Thoracic aorta (tissue), 2 donors: Measurements from ENCODE around the gene CRB3. TPM values are rescaled to one million over a fixed set of nuclear protein-coding genes. Genes with fewer than 3 reads are reported as not detected.

Experiments
- ATAC-seq: fragments of 150-250 bp; one replicate; pipeline ENCODE4 v1.8.0; 2017; ENCODE audit warnings: low read depth; ENCODE audit not compliant: insufficient number of reproducible peaks, low FRiP score
- DNase-seq: peaks from one replicate; pipeline ENCODE4 v3.0.0-alpha.2; 2020; ENCODE audit warnings: low spot score
- H3K27ac ChIP-seq, 2 donors: fragments of 200-600 bp; sonication (generic); 1 replicate in 1 of 2; 2 replicates in 1 of 2; pipeline ENCODE4 v1.5.1; 2016; ENCODE audit warnings: mild to moderate bottlenecking in 2 of 2, moderate library complexity in 2 of 2
- H3K27me3 ChIP-seq: fragments of 200-600 bp; sonication (generic); replicated peaks from 2 replicates; pipeline ENCODE4 v1.6.0; 2016; ENCODE audit warnings: mild to moderate bottlenecking; ENCODE audit not compliant: insufficient read depth
- H3K36me3 ChIP-seq: fragments of 200-600 bp; sonication (generic); one replicate; pipeline ENCODE4 v1.5.1; 2016
- H3K4me1 ChIP-seq, 2 donors: fragments of 200-600 bp; sonication (generic); 1 replicate in 1 of 2; 2 replicates in 1 of 2; pipeline versions ENCODE4 v1.5.1 to v1.6.0; 2016; ENCODE audit warnings: low read depth in 2 of 2, mild to moderate bottlenecking in 1 of 2; ENCODE audit not compliant: control insufficient read depth in 1 of 2
- H3K4me3 ChIP-seq: fragments of 200-600 bp; sonication (generic); 2 replicates; pipeline ENCODE4 v1.5.1; 2016; ENCODE audit warnings: mild to moderate bottlenecking
- H3K9me3 ChIP-seq: fragments of 200-600 bp; sonication (generic); 2 replicates; pipeline ENCODE4 v1.5.1; 2016
- total RNA-seq, 2 donors: library from RNA; depleted of rRNA; stranded (reverse); fragments of >200 nt; gene quantifications; one replicate each; pipeline versions ENCODE4 v1.1.0 to v1.2.3, GENCODE V29; 2016
- TF ChIP-seq, protein P1 (sequence below): fragments of 200-600 bp; sonication (generic); IDR thresholded peaks from one replicate; pipeline ENCODE4 v1.5.1; 2019; ENCODE audit warnings: antibody characterized with exemption

The CRB3 gene
- total RNA-seq, 2 donors from 2014 or later: 0.54 to 2.1 TPM

GRCh38 chr19:6489278-6490061 is 25.4 kb downstream of the CRB3 start:
- no peak overlapping the region for H3K27ac ChIP-seq
- no peaks in the 10 kb centered on the region for H3K27me3 ChIP-seq
- TF ChIP-seq, protein P1, sequence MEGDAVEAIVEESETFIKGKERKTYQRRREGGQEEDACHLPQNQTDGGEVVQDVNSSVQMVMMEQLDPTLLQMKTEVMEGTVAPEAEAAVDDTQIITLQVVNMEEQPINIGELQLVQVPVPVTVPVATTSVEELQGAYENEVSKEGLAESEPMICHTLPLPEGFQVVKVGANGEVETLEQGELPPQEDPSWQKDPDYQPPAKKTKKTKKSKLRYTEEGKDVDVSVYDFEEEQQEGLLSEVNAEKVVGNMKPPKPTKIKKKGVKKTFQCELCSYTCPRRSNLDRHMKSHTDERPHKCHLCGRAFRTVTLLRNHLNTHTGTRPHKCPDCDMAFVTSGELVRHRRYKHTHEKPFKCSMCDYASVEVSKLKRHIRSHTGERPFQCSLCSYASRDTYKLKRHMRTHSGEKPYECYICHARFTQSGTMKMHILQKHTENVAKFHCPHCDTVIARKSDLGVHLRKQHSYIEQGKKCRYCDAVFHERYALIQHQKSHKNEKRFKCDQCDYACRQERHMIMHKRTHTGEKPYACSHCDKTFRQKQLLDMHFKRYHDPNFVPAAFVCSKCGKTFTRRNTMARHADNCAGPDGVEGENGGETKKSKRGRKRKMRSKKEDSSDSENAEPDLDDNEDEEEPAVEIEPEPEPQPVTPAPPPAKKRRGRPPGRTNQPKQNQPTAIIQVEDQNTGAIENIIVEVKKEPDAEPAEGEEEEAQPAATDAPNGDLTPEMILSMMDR: no peak
- no peaks in the 10 kb centered on the region for H3K36me3 ChIP-seq
- no peaks in the 10 kb centered on the region for H3K9me3 ChIP-seq
- ATAC-seq: no peak
- H3K4me1 ChIP-seq: no peaks in the 10 kb centered on the region
- no peak for DNase-seq
- no peak overlapping the region for H3K4me3 ChIP-seq

- Histone ChIP-seq H3K4me3 (no peak overlapping the region), H3K27ac (no peak overlapping the region), H3K4me1 (no peaks in the 10 kb centered on the region), H3K36me3 (no peaks in the 10 kb centered on the region), H3K9me3 (no peaks in the 10 kb centered on the region), H3K27me3 (no peaks in the 10 kb centered on the region)
- TF ChIP-seq, protein P1: no peak
- no peak for ATAC-seq
- no peak for DNase-seq
Observed at GRCh38 chr19:6490134-6490533, 26.1 kb downstream of the CRB3 start.

DNA sequence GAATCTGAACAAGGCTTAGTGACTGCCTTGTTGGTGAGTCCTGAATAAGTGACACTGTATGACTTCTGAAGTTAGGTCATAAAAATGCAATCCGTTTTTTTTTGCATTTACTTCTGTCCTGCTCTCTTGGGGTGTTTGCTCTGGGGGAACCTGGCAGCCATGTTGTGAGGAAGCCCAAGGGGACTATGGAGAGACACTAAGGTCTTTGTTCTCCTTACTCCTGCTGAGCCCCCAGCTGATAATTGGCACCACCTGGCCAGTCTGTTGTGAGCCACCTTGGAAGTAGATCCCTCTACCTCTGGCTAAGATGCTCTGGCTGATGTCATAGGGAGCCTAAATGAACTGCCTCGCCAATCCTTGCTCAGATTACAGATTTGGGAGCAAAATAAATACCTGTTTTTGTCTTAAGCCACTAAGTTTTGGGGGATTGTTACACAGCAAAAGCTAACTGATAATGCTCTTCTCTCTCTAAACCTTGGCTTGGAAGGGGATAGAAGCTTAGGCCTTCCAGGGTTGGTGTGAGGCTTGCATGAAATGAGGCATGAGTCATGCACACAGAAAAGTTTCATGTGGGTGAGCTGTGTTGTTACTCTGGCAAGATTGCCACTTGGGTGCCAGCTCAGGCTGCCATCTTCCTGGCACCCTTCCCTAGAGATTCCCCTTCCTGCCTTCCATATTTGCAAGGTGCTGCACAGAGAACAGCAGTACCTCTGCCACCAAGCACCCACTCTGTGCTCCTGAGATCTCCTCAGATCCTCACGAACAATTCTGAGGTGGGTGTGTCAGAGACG is 27.9 kb downstream of the CRB3 start:
- Histone ChIP-seq H3K4me3 (no peak overlapping the region), H3K36me3 (no peaks in the 10 kb centered on the region), H3K9me3 (no peaks in the 10 kb centered on the region), H3K27ac (no peak overlapping the region), H3K27me3 (no peaks in the 10 kb centered on the region), H3K4me1 (no peaks in the 10 kb centered on the region)
- ATAC-seq (no peak), DNase-seq (no peak)
- TF ChIP-seq, protein P1: no peak

DNA sequence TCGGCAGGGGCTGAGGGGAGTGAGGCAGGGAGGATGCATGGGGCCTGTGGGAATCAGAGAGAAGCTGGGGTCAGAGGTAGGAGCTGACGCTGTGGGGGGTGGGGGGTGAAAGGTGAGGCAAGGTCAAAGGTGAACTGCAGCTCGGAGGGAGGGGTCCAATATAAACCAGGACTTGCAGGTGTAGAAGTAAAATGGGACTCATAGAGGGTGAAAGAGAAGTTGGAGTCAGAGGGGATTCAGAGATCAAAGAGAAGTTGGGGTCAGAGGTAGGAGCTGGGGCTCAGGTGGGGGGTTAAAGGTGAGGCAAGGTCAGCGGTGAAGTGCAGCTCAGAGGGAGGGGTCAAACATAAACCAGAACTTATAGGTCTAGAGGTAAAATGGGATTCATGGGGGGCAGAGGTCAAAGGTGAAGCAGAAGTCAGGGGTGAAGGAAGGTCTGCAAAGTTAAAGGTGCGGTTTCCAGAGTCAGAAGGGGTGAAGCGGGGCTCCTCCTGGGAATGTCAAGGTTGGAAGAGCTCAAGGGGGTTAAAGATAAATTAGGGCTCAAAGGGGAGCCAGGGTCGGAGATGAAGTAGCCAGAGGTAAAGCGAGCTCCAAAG is 30.5 kb downstream of the CRB3 start:
- Histone ChIP-seq H3K9me3 (no peaks in the 10 kb centered on the region), H3K4me1 (no peaks in the 10 kb centered on the region), H3K27me3 (no peaks in the 10 kb centered on the region), H3K27ac (no peak overlapping the region), H3K4me3 (no peak overlapping the region), H3K36me3 (no peaks in the 10 kb centered on the region)
- no peak for DNase-seq
- no peak for ATAC-seq
- TF ChIP-seq, protein P1: no peak

DNA sequence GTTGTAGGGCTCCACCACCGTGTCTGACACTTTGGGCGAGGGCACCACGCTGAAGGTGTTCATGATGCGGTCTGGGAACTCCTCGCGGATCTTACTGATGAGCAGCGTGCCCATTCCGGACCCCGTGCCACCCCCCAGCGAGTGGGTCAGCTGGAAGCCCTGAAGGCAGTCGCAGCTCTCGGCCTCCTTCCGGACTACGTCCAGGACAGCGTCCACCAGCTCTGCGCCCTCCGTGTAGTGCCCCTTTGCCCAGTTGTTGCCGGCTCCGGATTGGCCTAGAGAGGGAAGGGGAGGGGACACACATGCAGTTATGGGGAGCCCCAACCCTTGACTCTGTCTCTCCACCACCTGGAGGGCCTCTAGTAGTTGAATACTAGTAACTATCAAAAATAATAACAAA is 31.9 kb downstream of the CRB3 start:
- ATAC-seq: no peak
- no peaks in the 10 kb centered on the region for H3K9me3 ChIP-seq
- TF ChIP-seq, protein P1: no peak

More for the DNA sequence above, 31.9 kb downstream of the CRB3 start:
- H3K4me3 ChIP-seq: no peak overlapping the region
- no peak overlapping the region for H3K27ac ChIP-seq
- DNase-seq: no peak
- no peaks in the 10 kb centered on the region for H3K27me3 ChIP-seq
- H3K4me1 ChIP-seq: no peaks in the 10 kb centered on the region
- no peaks in the 10 kb centered on the region for H3K36me3 ChIP-seq
